Measurements from ENCODE around the gene C21orf58. TPM values are rescaled to one million over a fixed set of nuclear protein-coding genes. Genes with fewer than 3 reads are reported as not detected.

C21orf58 gene
- total and polyA plus RNA-seq, 2 experiments from 2014 or later: 2.6 to 6.8 TPM

DNA sequence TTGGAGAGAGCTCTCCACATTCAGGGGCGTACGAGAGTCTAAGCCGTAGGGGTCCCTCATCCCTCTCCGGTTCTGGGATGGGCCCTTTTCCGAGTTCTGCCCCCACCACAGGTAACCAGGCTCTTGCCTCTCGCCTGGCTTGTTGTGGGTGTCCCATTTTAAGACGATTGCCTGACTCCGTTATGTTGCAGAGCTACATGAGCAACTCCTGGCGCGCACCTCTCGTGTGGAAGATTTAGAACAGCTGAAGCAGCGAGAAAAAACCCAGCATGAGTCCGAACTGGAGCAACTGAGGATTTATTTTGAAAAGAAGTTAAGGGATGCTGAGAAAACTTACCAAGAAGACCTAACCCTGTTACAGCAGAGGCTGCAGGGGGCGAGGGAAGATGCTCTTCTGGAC lies 29.2 kb upstream of the C21orf58 start:
- no peaks in the 10 kb centered on the region for H3K9me3 ChIP-seq (ENCODE audit: low read depth)
- TF ChIP-seq, protein P1, sequence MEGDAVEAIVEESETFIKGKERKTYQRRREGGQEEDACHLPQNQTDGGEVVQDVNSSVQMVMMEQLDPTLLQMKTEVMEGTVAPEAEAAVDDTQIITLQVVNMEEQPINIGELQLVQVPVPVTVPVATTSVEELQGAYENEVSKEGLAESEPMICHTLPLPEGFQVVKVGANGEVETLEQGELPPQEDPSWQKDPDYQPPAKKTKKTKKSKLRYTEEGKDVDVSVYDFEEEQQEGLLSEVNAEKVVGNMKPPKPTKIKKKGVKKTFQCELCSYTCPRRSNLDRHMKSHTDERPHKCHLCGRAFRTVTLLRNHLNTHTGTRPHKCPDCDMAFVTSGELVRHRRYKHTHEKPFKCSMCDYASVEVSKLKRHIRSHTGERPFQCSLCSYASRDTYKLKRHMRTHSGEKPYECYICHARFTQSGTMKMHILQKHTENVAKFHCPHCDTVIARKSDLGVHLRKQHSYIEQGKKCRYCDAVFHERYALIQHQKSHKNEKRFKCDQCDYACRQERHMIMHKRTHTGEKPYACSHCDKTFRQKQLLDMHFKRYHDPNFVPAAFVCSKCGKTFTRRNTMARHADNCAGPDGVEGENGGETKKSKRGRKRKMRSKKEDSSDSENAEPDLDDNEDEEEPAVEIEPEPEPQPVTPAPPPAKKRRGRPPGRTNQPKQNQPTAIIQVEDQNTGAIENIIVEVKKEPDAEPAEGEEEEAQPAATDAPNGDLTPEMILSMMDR (IDR thresholded peaks at IDR 0.05; ENCODE audit: poor library complexity): no peak
- TF ChIP-seq EZH2 (IDR thresholded peaks at IDR 0.05; ENCODE audit: borderline replicate concordance) (no peak), EZH2phosphoT487 (IDR thresholded peaks at IDR 0.05; ENCODE audit: low read depth, severe bottlenecking, unreplicated experiment) (no peak)
- H3K4me3 ChIP-seq: no peak overlapping the region
- H3K4me2 ChIP-seq: no peak overlapping the region
- no peak for DNase-seq (ENCODE audit: low spot score)
- H2AFZ ChIP-seq: no peak overlapping the region
- no peaks in the 10 kb centered on the region for H3K36me3 ChIP-seq (replicated peaks; ENCODE audit: insufficient read depth, low read depth)
- no peaks in the 10 kb centered on the region for H3K79me2 ChIP-seq
- WGBS (ENCODE audit: low lambda C conversion rate, missing lambda C conversion rate): 95% methylated on average over 14 of the region's 14 CpGs
- H4K20me1 ChIP-seq (ENCODE audit: insufficient read depth, poor library complexity, severe bottlenecking): no peaks in the 10 kb centered on the region
- H3K9me2 ChIP-seq (replicated peaks; ENCODE audit: insufficient read depth): no peaks in the 10 kb centered on the region
- H3K4me1 ChIP-seq (ENCODE audit: insufficient read depth): no peaks in the 10 kb centered on the region
- H3K27me3 ChIP-seq: no peaks in the 10 kb centered on the region
- no peak overlapping the region for H3K27ac ChIP-seq

GRCh38 chr21:46352164-46352515 lies 28.5 kb upstream of the C21orf58 start:
- Histone ChIP-seq H3K4me3 (no peak overlapping the region), H3K9me3 (ENCODE audit: low read depth) (no peaks in the 10 kb centered on the region), H3K27ac (no peak overlapping the region), H3K9me2 (replicated peaks; ENCODE audit: insufficient read depth) (no peaks in the 10 kb centered on the region), H3K4me2 (no peak overlapping the region), H4K20me1 (ENCODE audit: insufficient read depth, poor library complexity, severe bottlenecking) (no peaks in the 10 kb centered on the region), H3K79me2 (no peaks in the 10 kb centered on the region), H2AFZ (no peak overlapping the region), H3K4me1 (ENCODE audit: insufficient read depth) (no peaks in the 10 kb centered on the region), H3K36me3 (replicated peaks; ENCODE audit: insufficient read depth, low read depth) (no peaks in the 10 kb centered on the region), H3K27me3 (no peaks in the 10 kb centered on the region)
- DNase-seq (ENCODE audit: low spot score): no peak
- 97% methylated on average over 11 of the region's 11 CpGs for WGBS (ENCODE audit: low lambda C conversion rate, missing lambda C conversion rate)
- TF ChIP-seq EZH2 (IDR thresholded peaks at IDR 0.05; ENCODE audit: borderline replicate concordance): no peak

GRCh38 chr21:46351476-46352163 lies 27.9 kb upstream of the C21orf58 start:
- DNase-seq (ENCODE audit: low spot score): no peak
- Histone ChIP-seq H3K36me3 (replicated peaks; ENCODE audit: insufficient read depth, low read depth) (no peaks in the 10 kb centered on the region), H2AFZ (no peak overlapping the region), H3K4me1 (ENCODE audit: insufficient read depth) (no peaks in the 10 kb centered on the region), H4K20me1 (ENCODE audit: insufficient read depth, poor library complexity, severe bottlenecking) (no peaks in the 10 kb centered on the region), H3K27ac (no peak overlapping the region), H3K79me2 (no peaks in the 10 kb centered on the region), H3K27me3 (no peaks in the 10 kb centered on the region), H3K9me3 (ENCODE audit: low read depth) (no peaks in the 10 kb centered on the region), H3K4me2 (no peak overlapping the region), H3K4me3 (no peak overlapping the region), H3K9me2 (replicated peaks; ENCODE audit: insufficient read depth) (no peaks in the 10 kb centered on the region)
- 91% methylated on average over 11 of the region's 11 CpGs for WGBS (ENCODE audit: low lambda C conversion rate, missing lambda C conversion rate)
- TF ChIP-seq EZH2 (IDR thresholded peaks at IDR 0.05; ENCODE audit: borderline replicate concordance) (no peak), EZH2phosphoT487 (IDR thresholded peaks at IDR 0.05; ENCODE audit: low read depth, severe bottlenecking, unreplicated experiment) (no peak)
- TF ChIP-seq, protein P1 (IDR thresholded peaks at IDR 0.05; ENCODE audit: poor library complexity): no peak

- no peak overlapping the region for H2AFZ ChIP-seq
- no peak overlapping the region for H3K4me3 ChIP-seq
- H3K9me2 ChIP-seq (replicated peaks; ENCODE audit: insufficient read depth): no peaks in the 10 kb centered on the region
- no peaks in the 10 kb centered on the region for H3K36me3 ChIP-seq (replicated peaks; ENCODE audit: insufficient read depth, low read depth)
- no peaks in the 10 kb centered on the region for H3K79me2 ChIP-seq
- H3K27me3 ChIP-seq: no peaks in the 10 kb centered on the region
- no peaks in the 10 kb centered on the region for H4K20me1 ChIP-seq (ENCODE audit: insufficient read depth, poor library complexity, severe bottlenecking)
- TF ChIP-seq EZH2 (IDR thresholded peaks at IDR 0.05; ENCODE audit: borderline replicate concordance): no peak
- TF ChIP-seq, protein P1 (IDR thresholded peaks at IDR 0.05; ENCODE audit: poor library complexity): no peak
- no peak for TF ChIP-seq EZH2phosphoT487 (IDR thresholded peaks at IDR 0.05; ENCODE audit: low read depth, severe bottlenecking, unreplicated experiment)
- no peaks in the 10 kb centered on the region for H3K4me1 ChIP-seq (ENCODE audit: insufficient read depth)
- WGBS (ENCODE audit: low lambda C conversion rate, missing lambda C conversion rate): 87% methylated on average over 13 of the region's 13 CpGs
- no peak overlapping the region for H3K4me2 ChIP-seq
- no peaks in the 10 kb centered on the region for H3K9me3 ChIP-seq (ENCODE audit: low read depth)
- no peak overlapping the region for H3K27ac ChIP-seq
- DNase-seq (ENCODE audit: low spot score): no peak
These were observed 27.3 kb upstream of the C21orf58 start for GRCh38 chr21:46350981-46351380.
